GM12872 (cell line): ENCODE results near the gene FAM171A2.

ENCODE experiments used
- TF ChIP-seq, protein P1 (sequence below): IDR thresholded peaks from 3 replicates; pipeline ENCODE4 v1.5.1; 2011; ENCODE audit warnings: low read depth, mild to moderate bottlenecking, low read length, moderate library complexity; ENCODE audit not compliant: insufficient read depth

FAM171A2 gene

DNA sequence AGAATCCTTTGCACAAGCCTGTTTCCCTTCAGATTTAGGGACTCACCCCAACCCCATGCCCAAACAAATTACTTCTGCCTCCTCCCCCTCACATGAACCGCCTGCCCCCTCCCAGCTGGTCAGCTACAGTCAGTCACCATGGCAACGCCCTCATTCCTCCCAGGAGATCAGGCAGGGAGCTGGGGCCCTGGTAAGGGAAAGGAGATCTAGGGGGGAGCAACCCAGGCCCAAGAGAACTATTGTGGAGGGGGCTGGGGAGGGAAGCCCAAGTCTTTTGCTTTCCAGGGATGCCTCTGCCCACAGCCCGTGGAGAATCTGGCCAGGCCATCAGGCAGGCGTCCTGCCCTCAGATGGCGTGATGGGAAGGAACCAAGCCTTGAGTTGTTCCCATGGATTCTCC, 2.8 kb downstream of the FAM171A2 start:
- TF ChIP-seq, protein P1, sequence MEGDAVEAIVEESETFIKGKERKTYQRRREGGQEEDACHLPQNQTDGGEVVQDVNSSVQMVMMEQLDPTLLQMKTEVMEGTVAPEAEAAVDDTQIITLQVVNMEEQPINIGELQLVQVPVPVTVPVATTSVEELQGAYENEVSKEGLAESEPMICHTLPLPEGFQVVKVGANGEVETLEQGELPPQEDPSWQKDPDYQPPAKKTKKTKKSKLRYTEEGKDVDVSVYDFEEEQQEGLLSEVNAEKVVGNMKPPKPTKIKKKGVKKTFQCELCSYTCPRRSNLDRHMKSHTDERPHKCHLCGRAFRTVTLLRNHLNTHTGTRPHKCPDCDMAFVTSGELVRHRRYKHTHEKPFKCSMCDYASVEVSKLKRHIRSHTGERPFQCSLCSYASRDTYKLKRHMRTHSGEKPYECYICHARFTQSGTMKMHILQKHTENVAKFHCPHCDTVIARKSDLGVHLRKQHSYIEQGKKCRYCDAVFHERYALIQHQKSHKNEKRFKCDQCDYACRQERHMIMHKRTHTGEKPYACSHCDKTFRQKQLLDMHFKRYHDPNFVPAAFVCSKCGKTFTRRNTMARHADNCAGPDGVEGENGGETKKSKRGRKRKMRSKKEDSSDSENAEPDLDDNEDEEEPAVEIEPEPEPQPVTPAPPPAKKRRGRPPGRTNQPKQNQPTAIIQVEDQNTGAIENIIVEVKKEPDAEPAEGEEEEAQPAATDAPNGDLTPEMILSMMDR, result no peak

- TF ChIP-seq, protein P1, result no peak
Measured at GRCh38 chr17:44360144-44360533, 3.5 kb downstream of the FAM171A2 start.

DNA sequence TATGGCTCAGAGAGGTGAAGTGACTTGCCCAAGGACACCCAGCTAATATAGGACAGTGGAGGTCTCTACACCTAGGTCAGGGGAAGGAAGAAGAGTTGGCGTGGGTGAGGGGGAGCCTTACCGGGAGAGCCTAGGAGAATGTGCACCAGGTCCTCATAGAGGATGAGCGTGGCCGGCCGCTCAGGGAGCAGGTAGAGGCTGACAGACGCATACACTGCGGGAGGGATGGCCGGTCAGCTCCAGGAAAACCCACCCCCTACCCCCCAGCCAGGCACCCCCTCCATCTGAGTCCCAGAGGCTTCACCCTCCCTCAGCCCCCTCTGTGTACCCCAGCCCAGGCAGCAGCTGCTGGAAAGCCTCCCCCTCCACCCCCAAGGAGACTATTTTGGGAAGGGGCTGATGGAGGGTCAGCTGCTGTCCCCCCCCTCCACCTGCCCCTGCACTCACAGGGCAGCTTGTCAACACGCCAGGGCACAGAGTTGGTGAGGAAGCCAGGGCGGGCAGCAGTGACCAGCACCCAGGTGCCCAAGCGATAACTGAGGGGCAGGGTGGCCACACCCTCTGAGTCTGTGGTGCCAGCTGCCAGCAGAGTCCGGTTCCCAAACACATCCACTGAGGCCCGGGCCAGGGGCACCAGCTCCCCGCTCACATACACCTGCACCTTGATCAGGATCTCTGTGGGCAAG, 4.1 kb downstream of the FAM171A2 start:
- TF ChIP-seq, protein P1, result no peak

- TF ChIP-seq, protein P1, result no peak
Measured at GRCh38 chr17:44359006-44359405, 4.6 kb downstream of the FAM171A2 start.

- TF ChIP-seq, protein P1, result no peak
Measured at GRCh38 chr17:44358066-44358465, 5.6 kb downstream of the FAM171A2 start.

DNA sequence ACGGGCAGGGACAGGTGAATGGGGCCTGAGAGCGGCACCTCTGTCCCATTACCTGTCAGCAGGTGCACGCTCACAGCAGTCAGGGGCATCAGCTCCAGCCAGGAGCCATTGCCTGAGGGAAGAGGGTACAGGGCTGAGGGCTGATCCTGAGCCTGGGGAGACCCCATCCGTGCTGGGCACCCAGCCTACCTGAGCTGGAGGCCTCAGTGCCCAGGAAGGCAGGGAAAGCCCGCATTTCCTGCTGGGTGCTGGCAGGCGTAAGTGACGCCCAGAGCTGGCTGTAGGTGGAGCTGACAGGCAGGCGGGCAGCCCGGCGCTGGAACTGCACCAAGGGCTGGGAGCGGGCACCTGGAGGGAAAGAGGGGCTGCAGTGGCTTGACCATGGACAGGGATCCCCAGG, 7.4 kb downstream of the FAM171A2 start:
- TF ChIP-seq, protein P1, result no peak

- TF ChIP-seq, protein P1, result no peak
Measured at GRCh38 chr17:44355642-44356099, 8.0 kb downstream of the FAM171A2 start.
